ENCODE data around the gene ARPC4.
"Not testable (repeated sequence)": the region's sequence is repeated elsewhere in the genome, so short reads cannot be mapped to it uniquely, and the experiment has no call there.

GRCh38 chr3:9847870-9848269 lies 55.0 kb downstream of the ARPC4 start:
- TF ChIP-seq CTCF (IDR thresholded peaks at IDR 0.05; ENCODE audit: low read depth, low read length); POLR2A (IDR thresholded peaks at IDR 0.05; ENCODE audit: extremely low read depth, insufficient read length): not testable (repeated sequence)
